Measurements from ENCODE around the gene QTRT2. TPM values are rescaled to one million over a fixed set of nuclear protein-coding genes. Genes with fewer than 3 reads are reported as not detected.

Gene QTRT2
- total RNA-seq, 1 donor from 2014 or later, result 12.5 TPM

- Mint-ChIP-seq H3K27ac (ENCODE audit: unreplicated experiment) (no peak overlapping the region), H3K36me3 (ENCODE audit: low read depth) (peaks cover 4% of the 10 kb centered on the region), H3K4me1 (ENCODE audit: low read depth) (no peaks in the 10 kb centered on the region), H3K9me3 (ENCODE audit: low read depth) (no peaks in the 10 kb centered on the region), H3K27me3 (ENCODE audit: low read depth) (no peaks in the 10 kb centered on the region), H3K4me3 (ENCODE audit: unreplicated experiment) (no peak overlapping the region)
- TF ChIP-seq, protein P1, sequence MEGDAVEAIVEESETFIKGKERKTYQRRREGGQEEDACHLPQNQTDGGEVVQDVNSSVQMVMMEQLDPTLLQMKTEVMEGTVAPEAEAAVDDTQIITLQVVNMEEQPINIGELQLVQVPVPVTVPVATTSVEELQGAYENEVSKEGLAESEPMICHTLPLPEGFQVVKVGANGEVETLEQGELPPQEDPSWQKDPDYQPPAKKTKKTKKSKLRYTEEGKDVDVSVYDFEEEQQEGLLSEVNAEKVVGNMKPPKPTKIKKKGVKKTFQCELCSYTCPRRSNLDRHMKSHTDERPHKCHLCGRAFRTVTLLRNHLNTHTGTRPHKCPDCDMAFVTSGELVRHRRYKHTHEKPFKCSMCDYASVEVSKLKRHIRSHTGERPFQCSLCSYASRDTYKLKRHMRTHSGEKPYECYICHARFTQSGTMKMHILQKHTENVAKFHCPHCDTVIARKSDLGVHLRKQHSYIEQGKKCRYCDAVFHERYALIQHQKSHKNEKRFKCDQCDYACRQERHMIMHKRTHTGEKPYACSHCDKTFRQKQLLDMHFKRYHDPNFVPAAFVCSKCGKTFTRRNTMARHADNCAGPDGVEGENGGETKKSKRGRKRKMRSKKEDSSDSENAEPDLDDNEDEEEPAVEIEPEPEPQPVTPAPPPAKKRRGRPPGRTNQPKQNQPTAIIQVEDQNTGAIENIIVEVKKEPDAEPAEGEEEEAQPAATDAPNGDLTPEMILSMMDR (IDR thresholded peaks at IDR 0.05), result no peak
- no peak for DNase-seq (ENCODE audit: low spot score)
Measured at GRCh38 chr3:114034211-114034610, 22.3 kb upstream of the QTRT2 start.

DNA sequence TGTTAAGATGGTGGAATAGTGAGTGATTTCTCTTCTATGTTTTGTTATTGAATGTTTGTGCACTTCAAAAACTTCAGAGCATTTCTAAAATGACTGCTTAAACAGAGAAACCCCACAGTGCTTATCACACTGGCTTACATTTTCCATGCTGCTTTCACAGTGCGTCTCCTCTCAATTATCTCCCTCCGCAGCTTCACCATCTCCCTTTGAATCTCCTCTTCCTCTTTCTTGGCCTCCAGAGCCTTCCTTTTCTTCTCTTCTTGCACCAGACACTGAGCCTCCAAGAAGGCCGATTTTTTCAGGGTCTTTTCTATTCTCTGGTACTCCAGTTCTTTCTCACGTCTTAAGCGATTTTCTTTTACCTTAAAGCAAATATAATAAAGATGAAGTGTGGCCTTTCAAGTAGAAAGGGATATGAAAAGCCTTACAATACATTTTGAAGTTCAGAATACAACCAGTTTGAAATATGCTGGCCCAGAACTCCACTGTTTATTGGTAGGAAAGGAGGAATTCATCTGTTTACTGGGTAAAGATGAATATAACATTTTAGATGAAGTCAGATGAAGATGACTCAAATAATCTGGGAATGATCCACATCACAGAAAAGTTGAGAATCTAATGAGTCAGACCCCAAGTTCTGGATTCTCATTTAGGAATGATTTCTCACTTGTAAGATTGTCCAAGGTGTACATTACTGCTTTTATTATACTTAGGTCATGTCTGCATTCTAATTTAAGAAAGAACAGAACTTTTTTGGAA is 21.6 kb upstream of the QTRT2 start:
- Mint-ChIP-seq H3K36me3 (ENCODE audit: low read depth) (peaks cover 5% of the 10 kb centered on the region), H3K4me1 (ENCODE audit: low read depth) (no peaks in the 10 kb centered on the region), H3K4me3 (ENCODE audit: unreplicated experiment) (no peak overlapping the region), H3K27ac (ENCODE audit: unreplicated experiment) (no peak overlapping the region), H3K27me3 (ENCODE audit: low read depth) (no peaks in the 10 kb centered on the region), H3K9me3 (ENCODE audit: low read depth) (no peaks in the 10 kb centered on the region)
- TF ChIP-seq, protein P1 (IDR thresholded peaks at IDR 0.05), result no peak
- no peak for DNase-seq (ENCODE audit: low spot score)

GRCh38 chr3:114035896-114036295 is 20.6 kb upstream of the QTRT2 start:
- no peaks in the 10 kb centered on the region for H3K27me3 Mint-ChIP-seq (ENCODE audit: low read depth)
- TF ChIP-seq, protein P1 (IDR thresholded peaks at IDR 0.05), result no peak
- no peaks in the 10 kb centered on the region for H3K9me3 Mint-ChIP-seq (ENCODE audit: low read depth)
- H3K36me3 Mint-ChIP-seq (ENCODE audit: low read depth), result peaks cover 5% of the 10 kb centered on the region
- H3K4me3 Mint-ChIP-seq (ENCODE audit: unreplicated experiment), result no peak overlapping the region
- H3K4me1 Mint-ChIP-seq (ENCODE audit: low read depth), result no peaks in the 10 kb centered on the region
- H3K27ac Mint-ChIP-seq (ENCODE audit: unreplicated experiment), result no peak overlapping the region
- DNase-seq (ENCODE audit: low spot score), result no peak

DNA sequence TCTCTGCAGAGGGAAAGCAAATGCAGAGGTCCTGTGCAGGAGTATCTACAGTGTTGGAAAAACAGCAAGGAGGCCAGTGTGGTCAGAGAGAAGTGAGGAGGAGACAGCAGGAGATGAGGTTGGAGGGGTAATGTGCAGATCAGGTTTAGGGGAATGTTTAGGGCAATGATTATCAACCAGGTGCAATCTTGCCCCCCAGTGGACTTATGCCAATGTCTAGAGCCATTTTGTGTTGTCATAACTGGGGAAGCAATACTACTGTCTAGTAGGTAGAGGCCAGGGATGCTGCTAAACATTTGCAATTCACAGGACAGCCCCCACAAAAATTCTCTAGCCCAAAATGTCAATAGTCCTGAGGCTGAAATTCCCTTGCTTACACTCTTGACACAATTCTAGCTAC is 13.3 kb upstream of the QTRT2 start:
- H3K27ac Mint-ChIP-seq (ENCODE audit: unreplicated experiment), result no peak overlapping the region
- no peak overlapping the region for H3K4me3 Mint-ChIP-seq (ENCODE audit: unreplicated experiment)
- no peaks in the 10 kb centered on the region for H3K4me1 Mint-ChIP-seq (ENCODE audit: low read depth)
- H3K9me3 Mint-ChIP-seq (ENCODE audit: low read depth), result no peaks in the 10 kb centered on the region
- H3K36me3 Mint-ChIP-seq (ENCODE audit: low read depth), result peaks cover 2% of the 10 kb centered on the region
- no peak for DNase-seq (ENCODE audit: low spot score)
- no peaks in the 10 kb centered on the region for H3K27me3 Mint-ChIP-seq (ENCODE audit: low read depth)
- TF ChIP-seq, protein P1 (IDR thresholded peaks at IDR 0.05), result no peak

- Mint-ChIP-seq H3K27ac (ENCODE audit: unreplicated experiment) (no peak overlapping the region), H3K9me3 (ENCODE audit: low read depth) (no peaks in the 10 kb centered on the region), H3K4me3 (ENCODE audit: unreplicated experiment) (no peak overlapping the region), H3K36me3 (ENCODE audit: low read depth) (peaks cover 3% of the 10 kb centered on the region), H3K4me1 (ENCODE audit: low read depth) (peaks cover 11% of the 10 kb centered on the region), H3K27me3 (ENCODE audit: low read depth) (no peaks in the 10 kb centered on the region)
- DNase-seq (ENCODE audit: low spot score), result no peak
- TF ChIP-seq, protein P1 (IDR thresholded peaks at IDR 0.05), result no peak
Measured at GRCh38 chr3:114052216-114052615, 4.3 kb upstream of the QTRT2 start.

All from chondrocyte (in vitro differentiated cells).